B cell (primary cell): Measurements from ENCODE around the gene RUVBL1.

Source experiments
- CTCF ChIP-seq: fragments of 200-600 bp; IDR thresholded peaks from one replicate; pipeline ENCODE4 v1.8.0; 2022; ENCODE audit warnings: antibody characterized with exemption, mild to moderate bottlenecking
- EZH2 ChIP-seq: IDR thresholded peaks from 2 replicates; pipeline ENCODE4 v1.6.1; 2012; ENCODE audit warnings: borderline replicate concordance, low read depth, mild to moderate bottlenecking, moderate library complexity, low read length; ENCODE audit not compliant: insufficient read depth, poor library complexity, severe bottlenecking

GRCh38 chr3:128064962-128065361 lies 58.6 kb downstream of the RUVBL1 start:
- TF ChIP-seq CTCF (no peak), EZH2 (no peak)
